ENCODE measurements around the gene PAQR5. TPM values are rescaled to one million over a fixed set of nuclear protein-coding genes. Genes with fewer than 3 reads are reported as not detected.

Gene PAQR5
- total RNA-seq, 2 donors from 2014 or later: 6.5 to 11.5 TPM

DNA sequence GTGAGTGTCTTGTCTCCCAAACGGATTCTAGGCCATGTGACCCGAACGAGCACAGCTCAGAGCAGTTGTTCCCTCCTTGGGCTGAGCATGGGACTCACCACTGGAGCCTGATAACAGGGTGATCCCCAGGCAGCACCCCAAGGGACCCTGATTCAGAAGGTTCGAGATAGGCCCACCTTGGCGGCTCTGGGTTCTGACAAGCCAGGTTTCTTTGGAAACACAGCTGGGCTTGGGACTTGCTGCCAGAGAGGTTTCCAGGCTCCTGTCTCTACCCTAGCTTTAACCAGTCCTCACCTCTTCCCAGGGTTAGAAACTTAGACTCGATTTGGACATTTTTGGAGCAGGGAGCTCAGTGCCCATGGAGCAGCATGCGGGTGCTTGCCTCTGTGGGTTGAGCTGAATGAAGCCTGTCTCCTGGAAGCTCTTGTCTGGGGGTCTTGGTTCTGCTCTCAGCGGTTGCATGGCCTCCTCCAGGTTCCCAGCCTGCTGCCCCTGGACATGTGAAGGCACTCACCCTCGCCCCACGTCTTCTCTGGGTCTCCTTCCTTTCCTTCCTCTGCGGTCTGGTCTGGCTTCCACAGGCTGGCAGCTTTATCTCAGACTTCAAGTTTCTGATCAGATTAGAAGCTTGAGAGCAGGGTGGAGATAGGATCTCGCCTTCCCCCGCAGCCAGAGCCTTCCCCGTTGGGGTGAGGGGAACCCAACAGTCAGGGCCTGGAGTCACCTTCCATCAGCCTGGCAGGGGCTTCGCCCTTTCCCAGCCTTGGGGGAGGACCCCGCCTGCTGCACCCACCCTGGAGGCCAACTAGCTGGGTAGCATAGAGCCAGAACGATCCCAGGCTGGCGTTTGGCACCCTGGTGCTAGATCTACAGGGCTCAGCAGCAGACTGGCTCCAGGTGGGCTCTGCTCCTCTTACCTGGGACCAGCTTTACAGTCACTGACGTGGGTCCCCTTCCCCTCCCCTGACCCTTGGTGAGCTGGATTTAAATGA is 21.0 kb downstream of the PAQR5 start:
- ATAC-seq (no peak), DNase-seq (no peak)
- 58 to 62% methylated on average over 15 to 19 of the region's 19 CpGs for WGBS, 2 donors
- intact Hi-C loops (cut with DNase I): no loop called here
- Histone ChIP-seq H3K4me3 (no peak overlapping the region), H3K27me3 (no peaks in the 10 kb centered on the region), H3K4me1 (peaks cover 47% of the 10 kb centered on the region), H3K27ac (peak overlapping the region in 3 of 4 donors; percentile 21 to 60 (median 43)), H3K36me3 (replicated peaks in 1 of 2; ENCODE audit: insufficient read depth in 1 of 2, low read depth in 2 of 2) (no peaks in the 10 kb centered on the region), H3K9me3 (no peaks in the 10 kb centered on the region)
- TF ChIP-seq, protein P1, sequence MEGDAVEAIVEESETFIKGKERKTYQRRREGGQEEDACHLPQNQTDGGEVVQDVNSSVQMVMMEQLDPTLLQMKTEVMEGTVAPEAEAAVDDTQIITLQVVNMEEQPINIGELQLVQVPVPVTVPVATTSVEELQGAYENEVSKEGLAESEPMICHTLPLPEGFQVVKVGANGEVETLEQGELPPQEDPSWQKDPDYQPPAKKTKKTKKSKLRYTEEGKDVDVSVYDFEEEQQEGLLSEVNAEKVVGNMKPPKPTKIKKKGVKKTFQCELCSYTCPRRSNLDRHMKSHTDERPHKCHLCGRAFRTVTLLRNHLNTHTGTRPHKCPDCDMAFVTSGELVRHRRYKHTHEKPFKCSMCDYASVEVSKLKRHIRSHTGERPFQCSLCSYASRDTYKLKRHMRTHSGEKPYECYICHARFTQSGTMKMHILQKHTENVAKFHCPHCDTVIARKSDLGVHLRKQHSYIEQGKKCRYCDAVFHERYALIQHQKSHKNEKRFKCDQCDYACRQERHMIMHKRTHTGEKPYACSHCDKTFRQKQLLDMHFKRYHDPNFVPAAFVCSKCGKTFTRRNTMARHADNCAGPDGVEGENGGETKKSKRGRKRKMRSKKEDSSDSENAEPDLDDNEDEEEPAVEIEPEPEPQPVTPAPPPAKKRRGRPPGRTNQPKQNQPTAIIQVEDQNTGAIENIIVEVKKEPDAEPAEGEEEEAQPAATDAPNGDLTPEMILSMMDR (IDR thresholded peaks at IDR 0.05): no peak
- no peak for TF ChIP-seq POLR2A (IDR thresholded peaks at IDR 0.05)

DNA sequence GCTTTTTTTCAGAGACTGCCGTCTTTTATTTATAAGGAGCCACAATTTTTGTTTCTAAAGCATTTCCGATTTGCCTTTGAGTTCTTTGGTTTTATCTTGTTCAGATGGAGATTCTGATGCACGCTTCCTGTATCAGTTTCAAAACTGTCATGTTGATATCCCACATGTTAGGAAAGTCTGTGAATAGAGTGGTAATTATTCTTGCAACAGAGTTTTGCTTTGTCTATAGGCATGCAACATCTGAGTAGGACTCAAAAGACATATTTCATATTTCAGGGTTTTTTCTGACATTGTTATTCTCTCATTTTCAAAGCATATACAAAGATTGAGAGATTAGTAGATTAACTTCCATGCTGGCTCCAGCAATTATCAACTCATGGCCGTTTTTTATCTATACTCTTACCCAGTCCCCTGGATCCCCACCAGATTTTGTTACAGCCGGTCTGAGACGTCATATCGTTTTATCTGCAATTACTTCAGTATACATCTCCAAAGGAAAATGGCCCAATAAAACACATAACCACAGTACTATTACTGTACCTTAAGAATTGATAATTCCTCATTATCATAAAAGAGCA is 22.4 kb downstream of the PAQR5 start:
- H3K4me3 ChIP-seq: no peak overlapping the region
- 40 to 47% methylated on average over 7 of the region's 7 CpGs for WGBS, 2 donors
- DNase-seq: no peak
- H3K36me3 ChIP-seq (replicated peaks in 1 of 2; ENCODE audit: insufficient read depth in 1 of 2, low read depth in 2 of 2): no peaks in the 10 kb centered on the region
- peaks cover 37% of the 10 kb centered on the region for H3K4me1 ChIP-seq
- no peaks in the 10 kb centered on the region for H3K27me3 ChIP-seq
- intact Hi-C loops (cut with DNase I): no loop called here
- TF ChIP-seq, protein P1 (IDR thresholded peaks at IDR 0.05): no peak
- no peak for TF ChIP-seq POLR2A (IDR thresholded peaks at IDR 0.05)
- no peak overlapping the region for H3K27ac ChIP-seq
- ATAC-seq: no peak
- no peaks in the 10 kb centered on the region for H3K9me3 ChIP-seq

DNA sequence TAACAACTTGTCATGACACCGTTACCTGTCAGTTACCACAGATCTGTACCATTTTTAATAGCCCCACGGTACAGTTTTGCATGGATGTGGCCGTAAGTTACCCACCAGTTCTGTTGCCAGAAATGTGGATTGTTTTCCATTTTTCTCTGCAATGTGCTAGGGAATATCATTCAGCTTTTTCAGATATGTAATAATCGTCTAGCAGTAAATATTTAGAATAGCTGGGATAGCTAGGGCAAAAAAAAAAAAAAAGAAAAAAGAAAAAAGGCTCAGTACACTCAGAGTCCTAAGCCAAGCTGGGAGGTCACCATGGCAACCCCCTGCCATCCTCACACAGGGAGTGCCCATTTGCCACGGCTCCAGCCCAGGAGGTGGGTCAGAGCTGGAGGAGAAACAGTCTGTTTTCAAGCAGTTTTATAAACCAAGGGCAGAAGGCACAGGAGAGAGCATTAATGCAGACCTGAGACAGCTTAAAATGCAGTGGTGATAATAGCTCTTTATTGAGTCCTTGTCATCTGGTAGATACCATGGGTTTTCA is 25.2 kb downstream of the PAQR5 start:
- Histone ChIP-seq H3K27me3 (no peaks in the 10 kb centered on the region), H3K27ac (no peak overlapping the region), H3K4me1 (peaks cover 20% of the 10 kb centered on the region), H3K4me3 (no peak overlapping the region), H3K36me3 (replicated peaks in 1 of 2; ENCODE audit: insufficient read depth in 1 of 2, low read depth in 2 of 2) (no peaks in the 10 kb centered on the region), H3K9me3 (no peaks in the 10 kb centered on the region)
- intact Hi-C loops (cut with DNase I): no loop called here
- TF ChIP-seq, protein P1 (IDR thresholded peaks at IDR 0.05): no peak
- TF ChIP-seq POLR2A (IDR thresholded peaks at IDR 0.05): no peak
- DNase-seq (peak in 3 of 4 donors; percentile 35 to 49 (median 37)), ATAC-seq (peak; percentile 38)
- WGBS, 2 donors: 43 to 50% methylated on average over 5 of the region's 5 CpGs

DNA sequence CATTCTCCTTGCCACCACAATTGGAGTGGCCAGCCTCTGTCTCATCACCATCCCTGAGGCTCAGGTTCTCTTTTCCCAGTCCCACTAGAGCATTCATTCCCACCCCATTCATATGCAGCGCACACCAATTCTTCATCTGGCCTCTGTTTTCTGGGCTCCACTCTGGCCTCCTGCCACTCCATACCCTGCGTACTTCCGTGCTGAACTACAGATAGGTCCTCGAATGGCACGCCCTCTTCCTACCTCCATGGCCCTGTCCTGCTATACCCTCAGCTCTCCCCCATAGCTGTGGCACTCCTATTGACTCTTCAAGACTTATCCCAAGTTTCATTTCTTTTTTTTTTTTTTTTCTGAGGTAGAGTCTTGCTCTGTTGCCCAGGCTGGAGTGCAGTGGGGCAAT is 25.9 kb downstream of the PAQR5 start:
- Histone ChIP-seq H3K9me3 (no peaks in the 10 kb centered on the region), H3K27ac (no peak overlapping the region), H3K36me3 (replicated peaks in 1 of 2; ENCODE audit: insufficient read depth in 1 of 2, low read depth in 2 of 2) (no peaks in the 10 kb centered on the region), H3K4me3 (no peak overlapping the region), H3K4me1 (peaks cover 17% of the 10 kb centered on the region), H3K27me3 (no peaks in the 10 kb centered on the region)
- WGBS, 2 donors: 83 to 87% methylated on average over 5 of the region's 5 CpGs
- intact Hi-C loops (cut with DNase I): no loop called here
- TF ChIP-seq POLR2A (IDR thresholded peaks at IDR 0.05): no peak
- TF ChIP-seq, protein P1 (IDR thresholded peaks at IDR 0.05): no peak
- no peak for ATAC-seq
- no peak for DNase-seq

All from body of pancreas (tissue), 4 donors.